Dedifferentiated amniotic fluid mesenchymal stem cell (primary cell): Measurements from ENCODE around the gene DUSP23.

Experiments
- DNase-seq: peaks from one replicate; pipeline ENCODE4 v3.0.0-alpha.2; 2016; ENCODE audit errors: extremely low spot score

Gene DUSP23

GRCh38 chr1:159786465-159786864, 5.7 kb downstream of the DUSP23 start:
- DNase-seq, result no peak

DNA sequence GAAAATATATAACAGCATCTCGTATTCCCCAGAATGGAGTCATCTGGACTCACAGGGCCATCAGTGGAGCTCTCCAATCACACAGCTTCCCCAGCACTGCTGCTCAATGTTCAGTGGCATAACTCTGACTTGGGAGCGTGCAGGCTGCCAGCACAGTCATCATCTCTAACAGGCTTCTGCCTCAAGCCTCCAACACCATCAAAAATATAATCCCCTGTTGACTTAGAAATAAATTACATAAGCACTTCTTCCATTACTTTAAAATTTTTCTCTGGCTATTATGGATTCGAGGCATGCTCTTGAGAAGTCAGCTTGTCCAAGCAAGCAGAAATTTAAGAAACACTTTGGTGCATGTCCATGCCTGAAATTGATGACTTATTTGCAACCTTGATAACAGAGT, 6.2 kb downstream of the DUSP23 start:
- no peak for DNase-seq

GRCh38 chr1:159790237-159790917, 9.6 kb downstream of the DUSP23 start:
- no peak for DNase-seq

DNA sequence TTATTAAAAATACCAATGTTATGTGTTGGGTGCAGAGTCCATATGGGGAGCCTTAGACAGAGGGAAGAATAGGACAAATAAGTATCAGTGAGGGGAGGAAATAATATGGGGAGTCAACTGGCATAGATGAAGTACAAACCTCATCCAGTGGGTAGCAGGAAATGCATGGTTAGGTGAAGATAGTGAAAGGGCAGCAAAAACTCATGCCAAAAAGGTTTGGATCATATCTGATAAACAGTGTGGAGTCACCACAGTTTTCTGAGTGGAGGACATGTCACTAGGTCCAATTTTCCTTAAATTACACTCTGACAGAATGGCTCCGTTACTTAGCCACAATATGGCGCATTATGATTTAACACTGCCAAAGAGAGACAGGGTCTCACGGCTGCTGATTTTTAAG, 10.3 kb downstream of the DUSP23 start:
- no peak for DNase-seq

DNA sequence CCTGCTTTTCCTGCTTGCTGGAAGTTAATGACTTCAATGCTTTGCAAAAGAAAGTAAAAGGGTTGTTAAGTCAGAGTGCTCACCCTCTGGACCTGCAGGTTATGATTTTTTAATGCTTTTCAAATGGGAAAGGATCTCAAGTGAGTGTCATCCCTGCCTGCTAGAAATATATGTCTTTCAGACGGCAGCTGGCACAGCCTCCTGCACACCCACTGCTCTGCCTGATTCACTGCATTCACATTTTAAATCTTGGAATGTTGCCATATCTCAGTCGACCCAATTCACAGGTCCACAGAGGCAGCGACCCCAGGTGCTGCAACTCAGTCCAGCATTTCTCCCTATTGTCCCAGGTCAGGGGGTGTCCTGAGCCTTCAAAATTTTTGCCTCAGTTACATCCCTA, 10.7 kb downstream of the DUSP23 start:
- DNase-seq, result no peak

DNA sequence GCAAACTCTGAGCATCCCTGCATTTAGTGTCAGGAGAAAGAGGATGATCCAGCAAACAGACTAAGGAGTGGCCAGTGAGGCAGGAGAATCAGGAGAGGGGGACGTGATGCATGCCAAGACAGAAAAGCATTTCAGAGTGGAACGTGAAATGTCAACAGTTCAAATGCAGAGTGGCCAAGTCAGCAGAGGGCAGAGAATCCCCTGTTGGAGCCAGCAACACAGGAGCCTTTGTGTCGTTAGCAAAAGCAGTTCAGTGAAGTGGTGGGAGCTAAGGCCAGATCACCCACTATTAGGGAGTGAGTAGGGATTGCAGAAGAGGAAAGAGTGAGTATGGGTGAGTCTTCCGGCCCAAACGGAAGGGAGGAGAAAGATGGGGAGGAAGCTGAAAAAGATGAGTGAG, 14.8 kb downstream of the DUSP23 start:
- DNase-seq, result no peak

- DNase-seq, result peak; percentile 86
Observed at GRCh38 chr1:159798893-159799292, 18.1 kb downstream of the DUSP23 start.

DNA sequence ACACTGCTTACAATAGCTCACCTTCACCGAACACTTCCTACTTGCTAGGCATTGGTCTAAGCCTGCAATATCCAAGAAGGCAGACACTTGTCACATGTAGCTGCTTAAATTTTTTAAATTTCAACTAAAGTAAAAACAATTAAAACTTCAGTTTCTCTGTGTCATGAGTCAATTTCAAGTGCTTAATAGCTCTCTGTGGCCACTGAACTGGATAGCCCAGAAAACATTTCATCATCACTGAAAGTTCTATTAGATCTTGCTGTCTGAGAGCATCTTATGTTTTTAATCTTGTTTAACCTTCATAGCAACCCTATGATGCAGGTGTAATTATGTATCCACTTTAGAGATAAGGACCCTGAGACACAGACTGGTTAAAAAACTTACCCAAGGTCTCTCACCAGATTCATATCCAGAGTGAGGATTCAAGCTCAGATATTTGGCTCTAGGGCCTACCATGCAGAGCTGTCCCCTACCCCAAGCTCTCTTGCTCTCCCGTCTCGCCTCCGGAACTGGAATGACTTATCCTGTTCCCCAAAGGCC, 18.8 kb downstream of the DUSP23 start:
- no peak for DNase-seq

DNA sequence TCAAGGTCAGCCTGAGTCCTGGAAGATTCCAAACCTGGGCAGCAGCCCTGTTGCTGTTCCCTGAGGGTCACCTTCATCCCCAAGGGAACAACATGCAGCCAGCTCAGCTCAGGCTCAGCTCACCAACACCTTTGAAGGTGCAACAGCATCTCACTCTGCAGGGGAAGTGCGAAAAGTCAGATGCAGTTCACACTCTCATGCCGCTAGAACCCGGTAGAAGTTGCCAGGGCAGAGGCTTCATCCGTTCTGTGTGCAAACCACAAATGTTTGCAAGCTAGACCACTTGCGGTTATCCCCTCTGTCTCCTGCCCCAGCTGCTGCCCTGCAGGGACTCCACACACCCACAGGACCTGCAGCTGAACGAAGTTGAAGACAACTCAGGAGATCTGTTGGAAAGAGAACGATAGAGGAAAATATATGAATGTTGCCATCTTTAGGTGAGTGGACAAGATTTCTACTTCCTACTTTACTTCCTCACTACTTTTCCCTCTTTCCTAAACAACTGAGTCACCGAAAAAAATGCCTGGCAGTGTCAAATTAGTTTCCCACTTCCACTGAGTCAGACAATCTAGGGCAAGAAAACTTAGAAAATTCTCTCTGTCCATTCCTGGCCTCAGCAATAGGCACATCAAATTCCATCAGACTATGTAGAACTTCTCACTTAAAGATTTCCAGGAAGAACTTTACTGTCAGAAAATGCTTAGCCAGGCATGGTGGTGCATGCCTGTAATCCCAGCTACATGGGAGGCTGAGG, 19.6 kb downstream of the DUSP23 start:
- no peak for DNase-seq

DNA sequence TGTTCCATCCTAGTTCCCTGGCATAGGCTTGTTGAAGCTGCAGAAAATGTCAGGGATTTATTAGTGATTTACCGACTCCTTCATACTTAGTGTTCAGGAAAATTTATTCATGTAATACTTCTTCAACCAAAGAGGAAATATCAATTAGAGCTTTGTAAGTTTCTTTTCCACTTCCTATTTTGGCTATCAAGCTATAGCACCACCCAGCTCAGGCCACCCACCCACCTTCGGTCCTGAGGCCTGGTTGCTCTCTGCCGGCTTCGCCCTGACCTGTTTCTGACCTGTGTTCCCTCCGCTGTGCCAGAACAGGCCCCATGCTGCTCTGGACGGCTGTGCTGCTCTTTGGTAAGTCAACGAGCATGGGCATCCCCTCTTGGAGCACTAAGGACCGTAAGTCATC, 21.3 kb downstream of the DUSP23 start, which contains the start of gene FCRL6:
FCRL6 (plus strand) TSS at position 250 of the 400 bp plus-strand sequence; CDS start at position 315, 65 bp downstream.
- no peak for DNase-seq

GRCh38 chr1:159803956-159804689, 23.4 kb downstream of the DUSP23 start:
- DNase-seq, result no peak

- no peak for DNase-seq
Observed at GRCh38 chr1:159804924-159805323, 24.2 kb downstream of the DUSP23 start.

DNA sequence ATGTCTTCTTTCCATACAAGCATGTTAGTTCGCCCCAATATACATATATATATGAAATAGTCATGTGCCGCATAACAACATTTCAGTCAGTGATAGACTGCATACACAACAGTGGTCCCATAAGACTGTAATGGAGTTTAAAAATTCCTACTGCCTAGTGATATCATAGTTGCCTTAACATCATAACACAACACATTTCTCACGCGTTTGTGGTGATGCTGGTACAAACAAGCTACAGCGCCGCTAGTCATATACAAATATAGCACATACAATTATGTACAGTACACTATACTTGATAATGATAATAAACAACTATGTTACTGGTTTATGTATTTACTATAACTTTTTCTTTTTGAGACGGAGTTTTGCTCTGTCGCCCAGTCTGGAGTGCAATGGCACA, 35.2 kb downstream of the DUSP23 start:
- DNase-seq, result no peak

- DNase-seq, result no peak
Observed at GRCh38 chr1:159817276-159818041, 36.7 kb downstream of the DUSP23 start.

GRCh38 chr1:159821171-159821867, 40.6 kb downstream of the DUSP23 start:
- DNase-seq, result no peak

GRCh38 chr1:159823406-159823805, 42.6 kb downstream of the DUSP23 start:
- no peak for DNase-seq

DNA sequence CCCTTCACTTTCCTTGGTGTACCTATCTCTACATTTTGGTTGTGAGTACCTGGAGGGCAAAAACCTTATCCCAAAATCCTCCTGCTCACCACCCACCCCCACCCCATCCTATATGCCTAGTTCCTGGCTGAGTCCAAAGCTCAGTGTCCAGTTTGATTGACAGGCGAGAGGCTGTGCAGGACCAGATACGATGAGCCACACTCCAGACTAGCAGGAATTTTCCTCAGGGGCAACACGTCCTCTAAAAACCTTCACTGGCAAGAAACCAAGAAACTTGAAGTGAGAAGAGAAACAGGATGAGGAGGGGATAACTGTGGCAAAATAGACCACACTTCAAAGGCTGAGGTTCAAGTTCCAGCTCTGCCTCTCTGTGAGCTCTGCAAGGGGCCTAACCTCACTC, 44.8 kb downstream of the DUSP23 start:
- no peak for DNase-seq

- DNase-seq, result no peak
Observed at GRCh38 chr1:159826441-159827101, 45.8 kb downstream of the DUSP23 start, which contains the start of gene SLAMF8. TSS of gene SLAMF8 (plus strand) at chr1:159826873. CDS start at chr1:159826899, 26 bp downstream.

DNA sequence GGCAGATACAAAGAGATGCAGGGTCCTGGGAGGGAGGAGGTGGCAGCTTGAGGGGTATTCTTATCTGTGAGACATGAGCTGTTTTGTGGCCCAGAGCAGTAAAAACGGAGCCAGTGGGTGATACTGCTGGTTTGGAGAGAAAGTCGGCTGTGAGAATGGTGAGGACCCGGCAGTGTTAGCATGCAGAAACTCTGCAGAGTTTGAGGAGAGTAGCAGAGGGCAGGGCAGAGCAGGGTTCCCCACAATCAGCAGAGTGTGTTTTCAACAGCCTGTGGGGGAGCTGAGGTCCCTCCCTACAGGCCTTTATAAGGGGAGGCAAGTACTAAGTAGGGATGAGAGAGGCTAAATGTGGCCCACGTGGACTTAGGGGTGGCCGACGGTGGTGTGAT, 46.3 kb downstream of the DUSP23 start:
- no peak for DNase-seq

- no peak for DNase-seq
Observed at GRCh38 chr1:159827549-159827948, 46.8 kb downstream of the DUSP23 start.
